Activated CD8-positive, alpha-beta memory T cell treated with anti-CD3 and anti-CD28 coated beads, Interleukin-2, amount 10 ng/mL, durations not matched to agents 7 days and 5 days (primary cell): Measurements from ENCODE around the gene LAGE3. TPM values are rescaled to one million over a fixed set of nuclear protein-coding genes. Genes with fewer than 3 reads are reported as not detected.
"Not testable (repeated sequence)": the region's sequence is repeated elsewhere in the genome, so short reads cannot be mapped to it uniquely, and the experiment has no call there.

Source experiments
- ATAC-seq: fragments of 150-1000 bp; cut with Tn5 transposase; one replicate; pipeline ENCODE4 v1.10.0; 2021; ENCODE audit warnings: moderate library complexity
- CTCF ChIA-PET: fragments of 350-600 bp; sonication (Branson Sonifier 250); formaldehyde crosslinking; loops from one replicate; lab custom pipeline; 2021; ENCODE audit warnings: antibody characterized with exemption; lab: Charles Lee
- DNase-seq: peaks from one replicate; pipeline ENCODE4 v3.0.0-alpha.2; 2020
- H3K27ac Mint-ChIP-seq: one replicate; pipeline ENCODE4 v1.8.0; 2021; ENCODE audit warnings: mild to moderate bottlenecking, mixed read lengths
- H3K27me3 Mint-ChIP-seq: one replicate; pipeline ENCODE4 v1.8.0; 2021; ENCODE audit warnings: mixed read lengths
- H3K36me3 Mint-ChIP-seq: one replicate; pipeline ENCODE4 v1.8.0; 2021; ENCODE audit warnings: mild to moderate bottlenecking, mixed read lengths
- H3K4me1 Mint-ChIP-seq: one replicate; pipeline ENCODE4 v1.8.0; 2021; ENCODE audit warnings: mixed read lengths
- H3K4me3 Mint-ChIP-seq: one replicate; pipeline ENCODE4 v1.8.0; 2021; ENCODE audit warnings: mild to moderate bottlenecking, moderate library complexity, mixed read lengths
- H3K9me3 Mint-ChIP-seq: one replicate; pipeline ENCODE4 v1.8.0; 2022; ENCODE audit warnings: low read depth, mixed read lengths
- total RNA-seq, 2 experiments: library from RNA; stranded (reverse); gene quantifications; one replicate each; pipeline ENCODE4 v1.2.3, GENCODE V29; 2021

The LAGE3 gene
- total RNA-seq, 2 experiments from 2014 or later: 38.8 to 39.0 TPM

DNA sequence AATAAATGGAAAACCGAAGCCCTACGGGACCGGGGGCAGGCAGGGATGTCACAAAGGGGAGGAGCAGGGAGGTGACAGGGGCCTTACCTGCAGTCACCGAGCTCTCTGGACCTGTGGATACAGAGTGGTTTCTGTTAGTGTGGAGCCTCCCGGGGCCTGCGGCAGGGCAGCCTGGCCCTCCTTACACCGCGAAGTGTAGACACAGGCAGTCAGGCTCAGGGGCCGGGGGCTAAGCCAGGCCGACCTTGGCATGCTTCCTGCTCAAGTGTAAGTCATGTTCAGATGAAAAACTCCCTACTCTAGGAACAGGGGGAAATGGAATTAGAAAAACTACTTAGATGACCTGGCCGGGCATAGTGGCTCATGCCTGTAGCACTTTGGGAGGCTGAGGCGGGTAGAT is 32.7 kb upstream of the LAGE3 start:
- CTCF ChIA-PET: interaction anchor here (1.1 to 1.4 kb wide), 2 partner anchors 8 to 15 kb away, joined by 3 to 6 read pairs; no protein-coding TSS in a partner anchor
- H3K27ac Mint-ChIP-seq: peak overlapping the region; percentile 72
- no peaks in the 10 kb centered on the region for H3K27me3 Mint-ChIP-seq
- peaks cover 34% of the 10 kb centered on the region for H3K4me1 Mint-ChIP-seq
- peaks cover 17% of the 10 kb centered on the region for H3K36me3 Mint-ChIP-seq
- H3K9me3 Mint-ChIP-seq: no peaks in the 10 kb centered on the region
- DNase-seq (no peak), ATAC-seq (no peak)
- H3K4me3 Mint-ChIP-seq: no peak overlapping the region

DNA sequence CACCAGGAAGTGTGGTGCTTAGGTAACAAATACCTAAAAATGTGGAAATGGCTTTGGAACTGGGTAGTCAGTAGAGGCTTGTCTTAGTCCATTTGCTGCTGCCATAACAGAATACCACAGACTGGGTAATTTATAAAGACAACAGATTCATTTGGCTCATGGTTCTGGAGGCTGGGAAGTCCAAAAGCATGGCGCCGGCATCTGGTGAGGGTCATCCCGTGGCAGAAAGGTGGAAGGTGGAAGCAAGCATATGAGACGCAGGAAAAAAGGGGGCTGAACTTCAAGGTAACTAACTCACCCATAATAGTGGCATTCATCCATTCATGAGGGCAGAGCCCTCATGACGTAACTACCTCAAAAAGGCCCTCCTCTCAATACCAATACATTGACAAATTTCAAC is 30.4 kb upstream of the LAGE3 start:
- H3K27me3 Mint-ChIP-seq: no peaks in the 10 kb centered on the region
- CTCF ChIA-PET: no interaction called here
- no peak for ATAC-seq
- H3K36me3 Mint-ChIP-seq: peaks cover 19% of the 10 kb centered on the region
- H3K9me3 Mint-ChIP-seq: no peaks in the 10 kb centered on the region
- peaks cover 23% of the 10 kb centered on the region for H3K4me1 Mint-ChIP-seq
- no peak for DNase-seq
- no peak overlapping the region for H3K4me3 Mint-ChIP-seq
- no peak overlapping the region for H3K27ac Mint-ChIP-seq

DNA sequence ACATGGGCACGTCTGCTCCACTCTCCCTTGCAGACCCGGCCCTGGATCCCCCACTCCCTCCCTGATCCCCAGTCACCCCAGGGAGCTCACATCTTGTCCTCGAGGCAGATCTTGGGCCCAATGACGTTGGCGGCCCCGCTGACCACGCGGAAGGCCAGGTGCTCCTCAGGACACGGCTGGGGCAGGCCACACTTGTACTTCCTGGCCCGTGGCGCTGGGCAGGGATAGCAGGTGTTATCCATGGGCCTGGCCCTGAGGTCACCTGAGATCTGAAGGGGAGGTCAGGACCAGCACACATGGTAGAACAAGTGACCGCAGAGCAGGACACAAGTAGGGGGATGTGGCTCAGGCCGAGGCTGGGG is 29.3 kb upstream of the LAGE3 start:
- no peaks in the 10 kb centered on the region for H3K27me3 Mint-ChIP-seq
- CTCF ChIA-PET: no interaction called here
- H3K4me3 Mint-ChIP-seq: no peak overlapping the region
- no peaks in the 10 kb centered on the region for H3K9me3 Mint-ChIP-seq
- peaks cover 17% of the 10 kb centered on the region for H3K4me1 Mint-ChIP-seq
- no peak overlapping the region for H3K27ac Mint-ChIP-seq
- ATAC-seq (no peak), DNase-seq (no peak)
- H3K36me3 Mint-ChIP-seq: peaks cover 17% of the 10 kb centered on the region

DNA sequence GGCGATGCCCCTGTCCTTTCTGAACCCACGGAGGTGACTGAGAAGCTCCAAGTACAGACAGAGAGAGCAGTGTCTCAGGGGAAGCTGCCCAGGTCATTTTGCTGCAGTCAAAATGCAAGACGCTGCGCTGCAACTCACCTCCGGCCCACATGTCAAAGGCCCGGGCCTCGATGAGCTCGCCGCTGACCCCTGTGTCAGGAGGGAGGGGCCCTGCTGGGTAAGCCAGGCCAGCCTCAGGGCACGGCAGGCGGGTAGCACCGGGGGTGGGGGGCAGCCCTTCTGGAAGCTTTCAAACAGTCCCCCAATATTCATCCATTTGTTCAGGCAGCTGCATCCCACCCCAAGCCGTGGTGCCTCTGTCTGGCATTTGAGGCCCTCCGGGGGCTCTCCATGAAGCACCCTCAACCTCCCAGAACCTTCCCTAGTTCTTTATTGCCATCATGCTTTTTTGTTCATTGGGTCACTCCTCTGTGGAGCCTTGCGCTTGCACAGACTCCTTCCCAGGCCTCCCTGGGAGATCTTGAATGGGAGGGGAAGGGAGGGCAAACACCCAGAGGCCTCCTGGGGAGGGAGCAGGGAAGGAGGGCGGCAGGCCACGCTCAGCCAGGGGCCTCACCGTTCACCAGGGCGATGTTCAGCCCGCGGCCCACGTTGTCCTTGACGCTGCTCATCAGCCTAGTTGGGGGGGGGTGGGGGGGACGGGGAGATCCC is 28.7 kb upstream of the LAGE3 start:
- CTCF ChIA-PET: no interaction called here
- H3K36me3 Mint-ChIP-seq: peaks cover 17% of the 10 kb centered on the region

DNA sequence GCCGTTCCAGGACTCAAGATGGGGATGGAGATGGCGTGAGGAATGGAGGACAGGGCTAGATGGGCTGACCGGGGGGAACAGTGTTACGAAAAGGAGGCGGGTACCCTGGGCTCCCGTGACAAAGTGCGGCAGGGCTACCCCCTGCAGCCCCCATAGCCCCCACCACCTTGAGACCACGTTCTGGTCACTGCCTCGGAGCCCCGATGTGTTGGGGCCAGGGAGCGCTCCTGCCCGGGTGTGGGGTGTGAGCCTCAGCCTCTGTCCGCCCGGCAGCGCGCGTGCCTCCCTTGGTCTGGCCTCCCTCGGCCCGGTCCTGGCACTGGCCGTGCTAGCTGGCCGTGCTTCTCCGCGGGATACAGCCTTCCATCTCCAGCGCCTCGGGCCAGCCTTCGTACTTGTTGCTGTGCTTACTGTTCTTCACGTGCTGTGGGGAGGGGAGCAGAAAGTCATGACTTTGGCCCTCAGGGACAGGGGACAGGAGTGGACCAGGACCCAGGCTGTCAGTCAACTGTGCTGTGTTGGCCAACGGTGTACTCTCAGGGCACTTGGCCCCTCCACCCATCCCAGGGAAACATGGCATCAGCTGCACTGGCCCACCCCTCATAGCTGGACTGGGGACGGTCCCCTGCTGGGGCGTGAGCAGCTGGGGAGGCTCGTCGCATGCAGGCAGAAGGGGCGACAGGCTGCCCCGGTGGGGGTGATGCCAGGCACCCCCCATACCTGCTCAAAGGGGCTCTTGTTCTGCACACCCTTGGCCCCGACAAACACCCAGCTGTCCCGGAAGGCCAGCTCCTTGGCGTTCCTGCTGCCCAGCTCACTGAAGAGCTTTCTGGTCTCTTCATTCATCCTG is 27.6 kb upstream of the LAGE3 start:
- no peak overlapping the region for H3K27ac Mint-ChIP-seq
- CTCF ChIA-PET: no interaction called here
- no peak for DNase-seq
- no peak for ATAC-seq
- peaks cover 17% of the 10 kb centered on the region for H3K36me3 Mint-ChIP-seq
- H3K4me3 Mint-ChIP-seq: no peak overlapping the region
- H3K9me3 Mint-ChIP-seq: no peaks in the 10 kb centered on the region
- peaks cover 14% of the 10 kb centered on the region for H3K4me1 Mint-ChIP-seq
- H3K27me3 Mint-ChIP-seq: no peaks in the 10 kb centered on the region

More for the DNA sequence above, 28.7 kb upstream of the LAGE3 start:
- H3K27me3 Mint-ChIP-seq: no peaks in the 10 kb centered on the region
- peaks cover 17% of the 10 kb centered on the region for H3K4me1 Mint-ChIP-seq
- ATAC-seq (no peak), DNase-seq (no peak)
- no peaks in the 10 kb centered on the region for H3K9me3 Mint-ChIP-seq
- no peak overlapping the region for H3K4me3 Mint-ChIP-seq
- H3K27ac Mint-ChIP-seq: no peak overlapping the region

DNA sequence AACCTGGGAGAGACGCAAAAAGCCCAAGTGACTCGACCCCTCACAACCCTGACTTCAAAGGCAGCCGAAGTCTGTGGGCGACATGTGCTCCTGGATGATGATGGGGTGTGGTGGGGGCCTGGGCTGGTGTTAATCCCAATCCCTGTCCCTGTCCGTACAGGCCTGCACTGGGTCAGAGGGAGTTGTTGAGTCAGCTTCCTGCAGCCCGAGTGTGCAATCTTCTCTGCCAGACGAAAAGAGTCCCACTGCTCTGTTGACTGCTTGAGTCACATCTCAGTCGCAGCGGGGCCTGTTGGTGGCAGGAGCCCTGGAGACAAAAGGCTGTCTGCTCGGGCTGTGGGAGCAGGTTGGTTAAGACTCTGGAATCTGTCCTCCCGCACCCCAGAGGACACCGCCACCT is 26.7 kb upstream of the LAGE3 start:
- Mint-ChIP-seq H3K9me3 (no peaks in the 10 kb centered on the region), H3K27me3 (no peaks in the 10 kb centered on the region), H3K27ac (no peak overlapping the region), H3K36me3 (peaks cover 15% of the 10 kb centered on the region), H3K4me1 (peaks cover 7% of the 10 kb centered on the region), H3K4me3 (no peak overlapping the region)
- DNase-seq (no peak), ATAC-seq (no peak)
- CTCF ChIA-PET: no interaction called here

DNA sequence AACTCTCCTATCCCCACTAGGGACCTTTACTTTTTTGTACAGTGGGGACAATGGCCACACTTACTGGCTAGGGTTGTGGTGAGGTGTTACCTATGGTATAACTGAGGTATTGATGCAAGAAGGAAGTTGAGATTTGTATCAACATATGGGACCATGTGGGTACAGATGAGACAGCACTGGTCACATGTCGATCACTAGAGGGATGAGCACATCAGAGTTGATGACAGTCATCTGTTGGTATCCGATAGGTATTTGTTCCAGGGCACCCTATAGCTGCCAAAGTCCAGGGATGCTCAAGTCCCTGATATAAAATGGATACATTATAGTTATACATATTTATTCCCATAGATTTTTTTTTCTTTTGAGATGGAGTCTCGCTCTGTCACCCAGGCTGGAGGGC is 23.9 kb upstream of the LAGE3 start:
- H3K36me3 Mint-ChIP-seq: peaks cover 2% of the 10 kb centered on the region
- CTCF ChIA-PET: no interaction called here

DNA sequence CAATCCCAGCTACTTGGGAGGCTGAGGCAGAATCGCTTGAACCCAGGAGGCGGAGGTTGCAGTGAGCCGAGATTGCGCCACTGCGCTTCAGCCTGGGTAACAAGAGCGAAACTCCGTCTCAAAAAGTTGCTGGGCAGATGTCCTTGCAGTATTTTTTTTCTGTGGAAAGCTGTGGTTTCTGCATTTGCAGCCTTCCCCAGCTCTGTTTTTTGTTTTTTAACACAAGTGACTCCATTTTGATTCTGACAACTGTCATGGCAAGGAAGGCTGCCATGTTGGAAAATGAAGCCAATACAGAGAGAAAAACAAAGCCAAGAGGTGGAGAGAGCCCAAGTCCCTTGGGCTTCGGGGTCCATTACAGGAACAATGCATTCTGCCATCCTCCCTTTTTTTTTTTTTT is 23.0 kb upstream of the LAGE3 start:
- CTCF ChIA-PET: interaction anchor here (0.6 kb wide), 1 partner anchor 50 kb away, joined by 3 read pairs; no protein-coding TSS in a partner anchor
- Mint-ChIP-seq H3K4me3 (no peak overlapping the region), H3K27ac (no peak overlapping the region), H3K9me3 (no peaks in the 10 kb centered on the region), H3K4me1 (peaks cover 2% of the 10 kb centered on the region), H3K27me3 (no peaks in the 10 kb centered on the region), H3K36me3 (peaks cover 2% of the 10 kb centered on the region)
- DNase-seq (no peak), ATAC-seq (no peak)

More for the DNA sequence above, 23.9 kb upstream of the LAGE3 start:
- H3K27me3 Mint-ChIP-seq: no peaks in the 10 kb centered on the region
- no peak overlapping the region for H3K4me3 Mint-ChIP-seq
- H3K27ac Mint-ChIP-seq: no peak overlapping the region
- H3K9me3 Mint-ChIP-seq: no peaks in the 10 kb centered on the region
- DNase-seq: no peak
- ATAC-seq: no peak
- no peaks in the 10 kb centered on the region for H3K4me1 Mint-ChIP-seq

DNA sequence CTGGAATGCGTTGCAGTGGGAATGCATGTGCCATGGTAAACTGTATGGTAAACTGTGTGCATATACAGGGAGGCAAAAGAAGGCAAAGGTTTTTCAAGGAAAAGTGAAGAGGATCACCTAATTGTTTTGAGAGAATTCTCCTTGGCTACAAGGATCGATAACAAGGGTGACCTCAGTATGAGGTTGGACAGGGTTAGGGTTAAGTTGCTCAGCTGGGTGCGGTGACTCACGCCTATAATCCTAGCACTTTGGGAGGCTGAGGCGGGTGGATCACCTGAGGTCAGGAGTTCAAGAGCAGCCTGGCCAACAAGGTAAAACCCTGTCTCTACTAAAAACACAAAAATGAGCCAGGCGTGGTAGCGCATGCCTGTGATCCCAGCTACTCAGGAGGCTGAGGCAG is 22.3 kb upstream of the LAGE3 start:
- ATAC-seq, DNase-seq, H3K27ac Mint-ChIP-seq, H3K4me1 Mint-ChIP-seq, H3K27me3 Mint-ChIP-seq, H3K36me3 Mint-ChIP-seq, CTCF ChIA-PET, H3K9me3 Mint-ChIP-seq, H3K4me3 Mint-ChIP-seq: not testable (repeated sequence)

DNA sequence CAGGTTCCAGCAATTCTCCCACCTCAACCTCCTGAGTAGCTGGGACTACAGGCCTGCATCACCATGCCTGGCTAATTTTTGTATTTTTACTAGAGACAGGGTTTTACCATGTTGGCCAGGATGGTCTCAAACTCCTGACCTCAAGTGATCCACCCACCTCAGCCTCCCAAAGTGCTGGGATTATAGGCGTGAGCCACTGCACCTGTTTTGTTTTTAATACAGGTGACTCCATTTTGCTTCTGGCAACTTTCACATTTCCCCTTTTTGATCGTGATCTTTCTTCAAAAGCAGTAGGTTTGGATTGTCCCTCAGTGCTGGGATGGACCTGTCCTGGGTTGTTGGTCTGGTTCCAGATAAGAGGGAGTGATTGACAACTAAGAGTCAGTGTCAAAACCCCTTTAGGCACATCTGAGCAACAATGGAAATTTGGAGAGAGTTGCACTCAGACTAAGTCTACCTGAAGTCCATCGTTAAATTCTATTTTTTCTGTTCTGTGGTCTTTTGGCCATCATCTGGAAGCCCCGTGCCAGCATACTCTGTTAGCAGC is 17.6 kb upstream of the LAGE3 start:
- not testable (repeated sequence) for DNase-seq, H3K4me3 Mint-ChIP-seq, H3K4me1 Mint-ChIP-seq, H3K36me3 Mint-ChIP-seq, ATAC-seq, H3K27me3 Mint-ChIP-seq, H3K9me3 Mint-ChIP-seq, H3K27ac Mint-ChIP-seq
- CTCF ChIA-PET: interaction anchor here (1.6 kb wide), 1 partner anchor 30 kb away, joined by 4 read pairs; no protein-coding TSS in a partner anchor

DNA sequence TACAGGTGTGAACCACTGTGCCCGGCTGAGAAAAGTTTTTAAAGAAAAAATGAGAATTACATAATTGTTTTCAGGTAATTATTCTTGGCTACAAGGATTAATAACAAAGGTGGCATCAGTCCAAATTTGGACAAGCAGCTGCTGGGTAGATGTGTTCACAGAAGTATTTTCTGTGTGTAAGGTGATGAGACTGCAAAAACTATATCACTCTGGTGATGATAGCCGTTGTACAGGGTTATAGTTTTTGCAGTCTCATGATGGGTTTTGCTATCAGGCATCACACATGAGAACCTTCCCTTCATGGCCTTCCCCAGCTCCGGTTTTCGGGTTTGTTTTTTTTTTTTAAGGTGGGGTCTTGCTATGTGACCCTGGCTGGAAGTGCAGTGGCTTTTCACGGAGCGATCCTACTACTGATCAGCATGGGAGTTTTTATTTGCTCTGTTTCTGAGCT is 16.4 kb upstream of the LAGE3 start:
- Mint-ChIP-seq H3K9me3 (no peaks in the 10 kb centered on the region), H3K4me3 (no peak overlapping the region), H3K36me3 (no peaks in the 10 kb centered on the region), H3K4me1 (peaks cover 6% of the 10 kb centered on the region), H3K27me3 (no peaks in the 10 kb centered on the region), H3K27ac (no peak overlapping the region)
- DNase-seq (no peak), ATAC-seq (no peak)
- CTCF ChIA-PET: no interaction called here

DNA sequence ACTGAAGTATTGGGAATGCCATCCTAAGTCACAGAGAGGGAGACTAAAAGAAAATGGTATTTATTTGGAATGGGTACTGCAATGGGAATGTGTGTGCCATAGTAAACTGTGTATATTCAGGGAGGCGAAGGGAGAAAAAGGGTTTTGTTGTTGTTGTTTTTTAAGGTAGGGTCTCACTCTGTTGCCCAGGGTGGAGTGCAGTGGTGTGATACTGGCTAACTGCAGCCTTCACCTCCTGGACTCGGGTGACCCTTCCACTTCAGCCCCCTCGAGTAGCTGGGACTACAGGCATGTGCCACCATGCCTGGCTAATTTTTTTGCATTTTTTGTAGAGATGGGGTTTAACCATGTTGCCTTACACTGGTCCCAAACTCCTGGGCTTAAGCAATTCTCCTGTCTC is 15.6 kb upstream of the LAGE3 start:
- no peaks in the 10 kb centered on the region for H3K9me3 Mint-ChIP-seq
- no peaks in the 10 kb centered on the region for H3K36me3 Mint-ChIP-seq
- H3K4me1 Mint-ChIP-seq: peaks cover 6% of the 10 kb centered on the region
- H3K4me3 Mint-ChIP-seq: no peak overlapping the region
- H3K27me3 Mint-ChIP-seq: no peaks in the 10 kb centered on the region
- CTCF ChIA-PET: no interaction called here
- no peak for DNase-seq
- ATAC-seq: no peak
- H3K27ac Mint-ChIP-seq: no peak overlapping the region

DNA sequence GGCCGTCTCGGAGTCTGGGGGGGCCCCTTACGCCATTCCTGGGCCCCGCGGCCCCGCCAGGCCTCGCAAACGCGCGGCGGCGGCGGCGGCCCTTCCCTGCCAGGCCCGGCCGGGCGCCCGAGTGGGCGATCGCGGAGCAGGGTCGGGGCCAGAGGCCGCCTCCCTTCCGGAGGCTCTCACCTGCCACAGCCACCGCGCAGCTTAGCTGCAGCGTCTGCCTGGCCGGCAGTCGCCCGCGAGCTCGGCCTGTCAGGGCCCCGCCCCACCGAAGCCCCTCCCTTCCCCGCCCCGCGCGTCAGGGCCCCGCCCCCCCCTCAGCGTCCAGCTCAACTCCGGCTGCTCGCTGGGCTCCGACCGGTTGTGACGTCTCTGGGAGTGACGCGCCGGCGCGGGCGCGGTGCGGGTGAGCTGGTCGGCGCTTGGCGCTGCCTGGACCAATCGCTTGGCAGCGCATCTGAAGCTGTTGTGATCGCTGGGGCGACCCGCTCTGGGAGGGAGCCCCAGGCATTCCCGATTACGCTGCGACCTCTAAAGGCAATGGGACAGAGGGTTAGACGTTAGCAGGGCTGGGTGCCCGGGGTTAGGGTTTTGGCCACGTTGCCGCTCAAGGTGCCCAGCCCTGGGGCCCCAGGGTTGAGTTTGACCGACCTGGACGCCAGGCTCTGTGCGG is 11.5 kb upstream of the LAGE3 start, which contains the start of gene SLC10A3:
Gene SLC10A3, minus strand, starts transcription at position 216 of the 670 bp plus-strand sequence. CDS start 1,689 bp downstream, outside the sequence.
- peaks cover 28% of the 10 kb centered on the region for H3K4me1 Mint-ChIP-seq
- H3K27me3 Mint-ChIP-seq: no peaks in the 10 kb centered on the region
- ATAC-seq: peak; percentile 89
- no peaks in the 10 kb centered on the region for H3K9me3 Mint-ChIP-seq
- peak within 1 kb of the TSS; percentile 93 for H3K27ac Mint-ChIP-seq
- CTCF ChIA-PET: interaction anchor here (1.3 to 1.9 kb wide), 6 partner anchors 20 to 118 kb away, joined by 3 to 6 read pairs (median 3); no protein-coding TSS in a partner anchor
- peak; percentile 94 for DNase-seq
- H3K4me3 Mint-ChIP-seq: peak within 1 kb of the TSS; percentile 85
- no peaks in the 10 kb centered on the region for H3K36me3 Mint-ChIP-seq
